GM21737 (cell line): Measurements from ENCODE around the gene AUH.

ENCODE experiments used
- ATAC-seq: cut with Tn5 transposase; IDR thresholded peaks from one replicate; pipeline ENCODE4 v1.9.1; 2021; ENCODE audit warnings: mild to moderate bottlenecking, moderate library complexity; ENCODE audit not compliant: unreplicated experiment

AUH gene

DNA sequence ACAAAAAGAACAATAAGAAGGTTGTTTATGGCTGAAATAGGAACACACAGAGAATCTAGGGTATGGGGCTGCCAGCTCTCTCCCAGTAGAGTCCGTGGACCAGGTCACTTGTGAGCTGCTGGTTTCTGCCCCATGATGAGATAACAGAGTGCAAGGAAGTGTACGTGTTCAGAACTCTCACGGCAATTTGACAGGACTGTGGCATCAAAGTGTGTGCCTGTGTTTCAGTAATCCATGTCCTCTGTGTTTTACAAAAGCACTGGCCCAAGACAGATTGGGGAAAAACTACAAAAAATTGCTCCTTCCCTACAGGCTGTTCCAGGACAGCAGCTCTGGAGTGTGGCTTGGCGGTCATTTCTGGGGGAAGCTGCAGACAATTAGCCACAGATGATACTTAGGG is 184.6 kb downstream of the AUH start:
- ATAC-seq = no peak

GRCh38 chr9:91176426-91176825 is 185.3 kb downstream of the AUH start:
- ATAC-seq = no peak

- peak; percentile 52 for ATAC-seq
These were observed 186.9 kb downstream of the AUH start for GRCh38 chr9:91174772-91175171.

GRCh38 chr9:91172329-91172728 is 189.4 kb downstream of the AUH start:
- no peak for ATAC-seq

DNA sequence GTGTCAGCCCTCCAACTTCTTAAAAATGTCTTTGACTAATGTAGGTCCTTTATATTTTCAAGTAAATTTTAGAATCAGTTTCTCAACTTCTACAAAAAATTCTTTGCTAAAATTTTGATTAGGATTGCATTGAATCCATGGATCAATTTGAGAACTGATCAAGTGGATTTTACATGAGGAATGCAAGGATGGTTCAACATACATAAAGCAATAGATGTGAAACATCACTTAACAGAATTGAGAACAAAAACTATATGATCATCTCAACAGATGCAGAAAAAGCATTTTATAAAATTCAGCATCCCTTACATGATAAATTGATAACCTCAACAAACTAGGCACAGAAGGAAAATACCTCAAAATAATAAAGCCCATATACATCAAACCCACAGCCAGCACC is 190.8 kb downstream of the AUH start:
- ATAC-seq = no peak

- ATAC-seq = no peak
These were observed 194.8 kb downstream of the AUH start for GRCh38 chr9:91166796-91167366.

DNA sequence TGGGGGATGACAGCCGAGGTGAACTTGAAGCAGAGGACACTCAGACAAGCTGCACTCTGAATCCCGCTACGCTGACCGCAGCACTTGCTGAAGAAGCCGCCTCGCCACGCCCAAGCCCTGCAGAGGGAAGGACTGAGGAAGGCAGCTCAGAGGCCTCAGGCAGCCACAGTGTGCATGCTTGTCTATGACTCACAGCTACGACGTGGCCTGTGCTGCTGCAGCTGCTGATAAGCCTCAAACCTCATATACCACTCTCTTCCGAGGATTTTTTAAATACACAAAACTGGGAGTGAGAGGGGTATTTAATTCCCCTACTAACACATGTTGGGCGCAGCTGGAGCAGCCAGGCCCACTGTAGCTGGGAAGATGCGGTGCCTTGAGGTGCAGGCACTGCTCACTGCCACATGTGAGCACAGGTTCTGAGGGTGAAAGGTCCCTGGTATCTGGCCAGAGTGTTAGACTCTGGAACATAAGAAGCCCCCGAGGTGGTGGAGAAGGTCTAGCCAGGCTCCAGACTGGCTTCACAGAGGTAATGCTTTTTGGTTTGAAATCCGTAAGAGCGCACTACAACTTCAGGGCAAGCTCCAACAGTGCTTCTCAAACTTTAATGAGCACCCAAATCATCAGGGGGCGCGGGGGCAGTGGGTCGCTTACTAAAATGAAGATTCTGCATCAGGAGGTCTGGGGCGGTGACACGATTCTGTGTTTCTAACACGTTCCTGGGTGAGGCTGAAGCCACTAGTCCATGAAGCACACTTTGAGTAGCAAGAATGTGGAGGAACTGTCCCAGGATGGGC is 196.8 kb downstream of the AUH start:
- no peak for ATAC-seq
